HG03460 (cell line): ENCODE measurements around the gene FAIM2.
A peak's percentile ranks its signal among the peaks of the same experiment; 100 is the strongest.
"Not testable (repeated sequence)": the region's sequence is repeated elsewhere in the genome, so short reads cannot be mapped to it uniquely, and the experiment has no call there.

Source experiments
- ATAC-seq: cut with Tn5 transposase; IDR thresholded peaks from one replicate; pipeline ENCODE4 v1.9.1; 2021; ENCODE audit not compliant: unreplicated experiment

FAIM2 gene

GRCh38 chr12:49866859-49867569 lies 36.7 kb downstream of the FAIM2 start:
- ATAC-seq = no peak

- no peak for ATAC-seq
Observed at GRCh38 chr12:49865782-49866135, 37.9 kb downstream of the FAIM2 start.

GRCh38 chr12:49865109-49865781 lies 38.5 kb downstream of the FAIM2 start:
- no peak for ATAC-seq

GRCh38 chr12:49864798-49865090 lies 39.0 kb downstream of the FAIM2 start:
- no peak for ATAC-seq

- no peak for ATAC-seq
Observed at GRCh38 chr12:49863946-49864797, 39.5 kb downstream of the FAIM2 start.

GRCh38 chr12:49860921-49861320 lies 42.8 kb downstream of the FAIM2 start:
- not testable (repeated sequence) for ATAC-seq

- ATAC-seq = not testable (repeated sequence)
Observed at GRCh38 chr12:49855890-49856289, 47.8 kb downstream of the FAIM2 start.

GRCh38 chr12:49854976-49855375 lies 48.7 kb downstream of the FAIM2 start:
- ATAC-seq = no peak

- no peak for ATAC-seq
Observed at GRCh38 chr12:49853671-49854070, 50.0 kb downstream of the FAIM2 start.

GRCh38 chr12:49847161-49847560 lies 56.5 kb downstream of the FAIM2 start:
- ATAC-seq = no peak

- ATAC-seq = no peak
Observed at GRCh38 chr12:49846032-49846431, 57.7 kb downstream of the FAIM2 start.

- ATAC-seq = no peak
Observed at GRCh38 chr12:49843876-49844437, 59.7 kb downstream of the FAIM2 start.

GRCh38 chr12:49843411-49843810 lies 60.3 kb downstream of the FAIM2 start:
- ATAC-seq = no peak

GRCh38 chr12:49842519-49843352 lies 61.0 kb downstream of the FAIM2 start, which contains the start of gene BCDIN3D:
TSS of gene BCDIN3D (minus strand) at chr12:49843106. CDS start at chr12:49843087, 19 bp downstream.
- peak; percentile 81 for ATAC-seq

- ATAC-seq = no peak
Observed at GRCh38 chr12:49838973-49839633, 64.6 kb downstream of the FAIM2 start.

- ATAC-seq = no peak
Observed at GRCh38 chr12:49832836-49833421, 70.8 kb downstream of the FAIM2 start.

- no peak for ATAC-seq
Observed at GRCh38 chr12:49831717-49832116, 72.0 kb downstream of the FAIM2 start.

GRCh38 chr12:49828133-49829091 lies 75.3 kb downstream of the FAIM2 start, which contains the start of gene NCKAP5L:
TSS of gene NCKAP5L (minus strand) at chr12:49828413. CDS start at chr12:49804044, 24,369 bp downstream.
- ATAC-seq = peak; percentile 76
